Loucy (cell line): Measurements from ENCODE around the gene CCHCR1.

Experiments used
- H2AFZ ChIP-seq: fragments of 200-600 bp; sonication (generic); 2 replicates; pipeline ENCODE4 v1.6.0; 2016; ENCODE audit warnings: antibody characterized with exemption, mild to moderate bottlenecking, low read length, moderate library complexity
- H3F3A ChIP-seq: fragments of 200-600 bp; 2 replicates; pipeline ENCODE4 v1.6.0; 2016; ENCODE audit warnings: antibody characterized with exemption, low read depth, mild to moderate bottlenecking
- H3K27me3 ChIP-seq: fragments of 200-600 bp; sonication (generic); 2 replicates; pipeline ENCODE4 v1.6.1; 2014; ENCODE audit warnings: low read length, mild to moderate bottlenecking; ENCODE audit not compliant: insufficient read depth, poor library complexity, severe bottlenecking
- H3K36me3 ChIP-seq: fragments of 200-600 bp; sonication (generic); 2 replicates; pipeline ENCODE4 v1.6.1; 2016; ENCODE audit warnings: low read length; ENCODE audit not compliant: insufficient read depth
- H3K4me1 ChIP-seq: fragments of 200-600 bp; sonication (generic); 2 replicates; pipeline ENCODE4 v1.5.1; 2014; ENCODE audit warnings: low read length, mild to moderate bottlenecking; ENCODE audit not compliant: insufficient read depth, poor library complexity, severe bottlenecking
- H3K4me2 ChIP-seq: fragments of 200-600 bp; sonication (generic); 2 replicates; pipeline ENCODE4 v1.6.0; 2014; ENCODE audit warnings: antibody characterized with exemption, low read length, low read depth, mild to moderate bottlenecking; ENCODE audit not compliant: poor library complexity, severe bottlenecking
- H3K4me3 ChIP-seq: fragments of 200-600 bp; sonication (generic); 2 replicates; pipeline ENCODE4 v1.5.1; 2014; ENCODE audit warnings: low read length, mild to moderate bottlenecking, mixed read lengths; ENCODE audit not compliant: poor library complexity, severe bottlenecking
- H3K79me2 ChIP-seq: fragments of 200-600 bp; sonication (generic); 2 replicates; pipeline ENCODE4 v1.6.1; 2014; ENCODE audit warnings: low read length; ENCODE audit not compliant: insufficient read depth
- H3K9ac ChIP-seq: fragments of 200-600 bp; sonication (generic); 2 replicates; pipeline ENCODE4 v1.6.0; 2014; ENCODE audit warnings: mild to moderate bottlenecking, low read depth, low read length, moderate library complexity; ENCODE audit not compliant: poor library complexity, severe bottlenecking
- H3K9me2 ChIP-seq: fragments of 200-600 bp; sonication (generic); replicated peaks from 2 replicates; pipeline ENCODE4 v1.6.1; 2016; ENCODE audit warnings: low read depth, low read length, mixed read lengths
- H3K9me3 ChIP-seq: fragments of 200-600 bp; sonication (generic); 2 replicates; pipeline ENCODE4 v1.6.1; 2014; ENCODE audit warnings: mild to moderate bottlenecking, antibody characterized with exemption, low read length, low read depth; ENCODE audit not compliant: insufficient read depth
- H4K20me1 ChIP-seq: fragments of 200-600 bp; sonication (generic); 2 replicates; pipeline ENCODE4 v1.6.0; 2014; ENCODE audit warnings: antibody characterized with exemption, low read length, mild to moderate bottlenecking; ENCODE audit not compliant: insufficient read depth, poor library complexity, severe bottlenecking
- CTCF ChIP-seq: fragments of 200-600 bp; sonication (generic); conservative IDR thresholded peaks from 2 replicates; pipeline ENCODE4 v1.5.1; 2014; ENCODE audit warnings: mild to moderate bottlenecking, antibody characterized with exemption, low read length
- EZH2phosphoT487 ChIP-seq: fragments of 200-600 bp; IDR thresholded peaks from 2 replicates; pipeline ENCODE4 v1.6.1; 2018; ENCODE audit warnings: antibody characterized with exemption, mild to moderate bottlenecking, moderate library complexity, borderline replicate concordance

The CCHCR1 gene

GRCh38 chr6:31157513-31158139 lies at the start of gene CCHCR1:
TSS of gene CCHCR1 (minus strand) at chr6:31157802. CDS start at chr6:31157600, 202 bp downstream.
- Histone ChIP-seq H2AFZ (peak within 1 kb of the TSS; percentile 89), H3K9me3 (no peaks in the 10 kb centered on the region), H3F3A (no peaks in the 10 kb centered on the region), H3K4me3 (peak within 1 kb of the TSS; percentile 89), H3K9ac (peak within 1 kb of the TSS; percentile 88), H3K4me1 (peaks cover 40% of the 10 kb centered on the region), H3K79me2 (peaks cover 53% of the 10 kb centered on the region), H3K27me3 (no peaks in the 10 kb centered on the region), H3K9me2 (no peaks in the 10 kb centered on the region), H3K4me2 (peak within 1 kb of the TSS; percentile 95), H4K20me1 (peaks cover 7% of the 10 kb centered on the region), H3K36me3 (no peaks in the 10 kb centered on the region; the same call in 1 of the 2 replicates)
- TF ChIP-seq CTCF = no peak
- no peak for TF ChIP-seq EZH2phosphoT487

- 0 out of 2 replicates have a peak, but pooled peaks cover 3% of the 10 kb centered on the region for H3F3A ChIP-seq
- H4K20me1 ChIP-seq = no peaks in the 10 kb centered on the region
- H3K4me1 ChIP-seq = peaks cover 24% of the 10 kb centered on the region
- no peak overlapping the region for H2AFZ ChIP-seq
- no peak overlapping the region for H3K9ac ChIP-seq
- H3K4me2 ChIP-seq = no peak overlapping the region
- H3K4me3 ChIP-seq = no peak overlapping the region
- no peaks in the 10 kb centered on the region for H3K9me2 ChIP-seq
- TF ChIP-seq CTCF (no peak), EZH2phosphoT487 (no peak)
- H3K36me3 ChIP-seq = no peaks in the 10 kb centered on the region
- H3K27me3 ChIP-seq = no peaks in the 10 kb centered on the region
- peaks cover 5% of the 10 kb centered on the region; the same call in 1 of the 2 replicates for H3K79me2 ChIP-seq
- no peaks in the 10 kb centered on the region for H3K9me3 ChIP-seq
Observed at GRCh38 chr6:31205638-31206037, 48.0 kb upstream of the CCHCR1 start.

- no peaks in the 10 kb centered on the region for H3K36me3 ChIP-seq
- peak overlapping the region; percentile 71 for H3K4me3 ChIP-seq
- 0 out of 2 replicates have a peak, but pooled peaks cover 3% of the 10 kb centered on the region for H3F3A ChIP-seq
- H3K9ac ChIP-seq = peak overlapping the region; percentile 35
- peaks cover 31% of the 10 kb centered on the region for H3K4me1 ChIP-seq
- TF ChIP-seq EZH2phosphoT487 (no peak), CTCF (no peak)
- H4K20me1 ChIP-seq = no peaks in the 10 kb centered on the region
- no peaks in the 10 kb centered on the region for H3K9me3 ChIP-seq
- no peaks in the 10 kb centered on the region for H3K27me3 ChIP-seq
- H3K9me2 ChIP-seq = no peaks in the 10 kb centered on the region
- H3K79me2 ChIP-seq = peaks cover 14% of the 10 kb centered on the region
- no peak overlapping the region for H2AFZ ChIP-seq
- H3K4me2 ChIP-seq = peak overlapping the region; percentile 76
Observed at GRCh38 chr6:31204751-31205145, 47.1 kb upstream of the CCHCR1 start.
